GM23338 (cell line): ENCODE measurements around the gene PFKP. TPM values are rescaled to one million over a fixed set of nuclear protein-coding genes. Genes with fewer than 3 reads are reported as not detected.
"Not testable (repeated sequence)": the region's sequence is repeated elsewhere in the genome, so short reads cannot be mapped to it uniquely, and the experiment has no call there.

ENCODE experiments used
- ATAC-seq: fragments of 200-7000 bp; cut with Tn5 transposase; 3 replicates; pipeline ENCODE4 v1.9.1; 2020
- DNase-seq: peaks from one replicate; pipeline ENCODE4 v3.0.0-alpha.2; 2015; ENCODE audit warnings: low spot score
- H2AFZ ChIP-seq: fragments of 200-600 bp; sonication (generic); 2 replicates; pipeline ENCODE4 v1.8.0; 2016; ENCODE audit warnings: antibody characterized with exemption, mild to moderate bottlenecking, moderate library complexity
- H3F3A ChIP-seq: fragments of 200-600 bp; sonication (generic); replicated peaks from 2 replicates; pipeline ENCODE4 v1.8.0; 2017; ENCODE audit warnings: antibody characterized with exemption, mixed run types, low read depth
- H3K27ac ChIP-seq: fragments of 200-600 bp; sonication (generic); 2 replicates; pipeline ENCODE4 v1.6.1; 2016; ENCODE audit warnings: low read depth
- H3K27me3 ChIP-seq: fragments of 200-600 bp; sonication (generic); 2 replicates; pipeline ENCODE4 v1.8.0; 2016; ENCODE audit warnings: mild to moderate bottlenecking, mixed run types, moderate library complexity; ENCODE audit not compliant: insufficient read depth
- H3K36me3 ChIP-seq: fragments of 200-600 bp; sonication (generic); 2 replicates; pipeline ENCODE4 v1.8.0; 2016; ENCODE audit warnings: mild to moderate bottlenecking; ENCODE audit not compliant: insufficient read depth
- H3K4me1 ChIP-seq: fragments of 200-600 bp; sonication (generic); 2 replicates; pipeline ENCODE4 v1.8.0; 2016; ENCODE audit warnings: mild to moderate bottlenecking, moderate library complexity; ENCODE audit not compliant: insufficient read depth
- H3K4me2 ChIP-seq: fragments of 200-600 bp; sonication (generic); 2 replicates; pipeline ENCODE4 v1.7.1; 2017; ENCODE audit warnings: mixed run types
- H3K4me3 ChIP-seq: fragments of 200-600 bp; sonication (generic); 2 replicates; pipeline ENCODE4 v1.6.1; 2016; ENCODE audit warnings: mixed run types
- H3K79me2 ChIP-seq: fragments of 200-600 bp; sonication (generic); replicated peaks from 2 replicates; pipeline ENCODE4 v1.8.0; 2017; ENCODE audit warnings: mild to moderate bottlenecking; ENCODE audit not compliant: insufficient read depth
- H3K9me2 ChIP-seq: fragments of 200-600 bp; sonication (generic); 2 replicates; pipeline ENCODE4 v1.8.0; 2017; ENCODE audit not compliant: insufficient read depth
- H4K20me1 ChIP-seq: fragments of 200-600 bp; sonication (generic); replicated peaks from 2 replicates; pipeline ENCODE4 v1.8.0; 2017; ENCODE audit warnings: mild to moderate bottlenecking; ENCODE audit not compliant: insufficient read depth
- H3K27ac Mint-ChIP-seq: 2 replicates; pipeline ENCODE4 v1.8.0; 2020; ENCODE audit warnings: inconsistent platforms, mild to moderate bottlenecking, moderate library complexity, mixed read lengths
- H3K27me3 Mint-ChIP-seq: 3 replicates; pipeline ENCODE4 v1.8.0; 2022; ENCODE audit warnings: low read depth, mild to moderate bottlenecking, moderate library complexity, mixed read lengths, inconsistent platforms; ENCODE audit not compliant: insufficient read depth, poor library complexity
- H3K36me3 Mint-ChIP-seq: 3 replicates; pipeline ENCODE4 v1.8.0; 2021; ENCODE audit warnings: low read depth, mild to moderate bottlenecking, inconsistent platforms, moderate library complexity, mixed read lengths
- H3K4me1 Mint-ChIP-seq: 3 replicates; pipeline ENCODE4 v1.8.0; 2020; ENCODE audit warnings: mild to moderate bottlenecking, inconsistent platforms, mixed read lengths
- H3K4me3 Mint-ChIP-seq: 3 replicates; pipeline ENCODE4 v1.8.0; 2021; ENCODE audit warnings: moderate library complexity, mild to moderate bottlenecking, inconsistent platforms, mixed read lengths
- H3K9me3 Mint-ChIP-seq: 3 replicates; pipeline ENCODE4 v1.8.0; 2020; ENCODE audit warnings: moderate library complexity, mild to moderate bottlenecking, inconsistent platforms, mixed read lengths
- CREB1 ChIP-seq: fragments of 250-450 bp; sonication (Bioruptor Pico); IDR thresholded peaks from 2 replicates; pipeline ENCODE4 v1.5.0; 2020; ENCODE audit warnings: low read depth, mild to moderate bottlenecking, moderate library complexity
- ETS1 ChIP-seq: IDR thresholded peaks from 2 replicates; pipeline ENCODE4 v1.6.1; 2016; ENCODE audit warnings: antibody characterized with exemption
- EZH2phosphoT487 ChIP-seq: fragments of 200-600 bp; sonication (generic); IDR thresholded peaks from one replicate; pipeline ENCODE4 v1.8.1; 2018; ENCODE audit warnings: antibody characterized with exemption; ENCODE audit not compliant: unreplicated experiment
- JUNB ChIP-seq: IDR thresholded peaks from one replicate; pipeline ENCODE4 v1.6.1; 2016; ENCODE audit warnings: antibody characterized with exemption; ENCODE audit not compliant: unreplicated experiment
- NANOG ChIP-seq: IDR thresholded peaks from 2 replicates; pipeline ENCODE4 v1.6.1; 2016; ENCODE audit warnings: antibody characterized with exemption, borderline replicate concordance
- POLR2AphosphoS5 ChIP-seq: IDR thresholded peaks from 2 replicates; pipeline ENCODE4 v1.6.1; 2016; ENCODE audit warnings: antibody characterized with exemption, low read depth
- ZNF462 ChIP-seq: fragments of 250-450 bp; sonication (Bioruptor Pico); IDR thresholded peaks from 2 replicates; pipeline ENCODE4 v1.5.0; 2020; ENCODE audit warnings: mild to moderate bottlenecking, moderate library complexity
- polyA plus RNA-seq: library from polyadenylated mRNA; unstranded; fragments of >200 nt; fragmentation: Nextera tagmentation; extraction: Ambion mirVana; gene quantifications from 2 replicates; pipeline ENCODE4 v1.2.1, GENCODE V29; 2016
- total RNA-seq: library from RNA; depleted of rRNA; stranded (reverse); fragments of >200 nt; shearing (Covaris generic); gene quantifications from 2 replicates; pipeline ENCODE4 v1.2.3, GENCODE V29; 2014
- TF ChIP-seq, protein P1 (sequence below), 2 experiments: fragments of 200-600 bp in 1 of 2; sonication (generic) in 1 of 2; conservative IDR thresholded peaks; 2 replicates each; pipeline versions ENCODE4 v1.5.1 to v1.6.1; 2016 to 2017; ENCODE audit warnings: antibody characterized with exemption in 2 of 2, low read depth in 2 of 2, mild to moderate bottlenecking in 2 of 2, moderate library complexity in 1 of 2

PFKP gene
- total and polyA plus RNA-seq, 2 experiments from 2014 or later = 56.3 to 120 TPM

DNA sequence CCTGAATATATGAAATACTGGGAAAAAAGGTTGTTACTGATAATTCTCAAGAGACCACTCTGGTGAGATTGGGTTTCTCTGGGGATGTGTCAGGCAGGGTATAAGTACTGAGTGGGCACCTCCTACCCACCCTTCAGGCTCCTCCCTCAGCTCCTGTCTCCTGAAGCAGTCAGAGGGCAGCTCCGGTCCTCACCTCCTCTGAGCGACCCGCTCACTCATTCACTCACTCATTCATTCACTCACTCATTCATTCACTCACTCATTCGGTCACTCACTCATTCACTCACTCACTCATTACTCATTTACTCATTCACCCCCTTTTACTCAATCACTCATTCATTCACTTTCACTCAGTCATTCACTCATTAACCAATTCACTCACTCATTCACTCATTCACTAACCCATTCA lies 6.9 kb upstream of the PFKP start (continued):
- TF ChIP-seq EZH2phosphoT487 (no peak), JUNB (no peak), ETS1 (no peak)

- not testable (repeated sequence) for H4K20me1 ChIP-seq, H3K4me3 Mint-ChIP-seq, H3K4me3 ChIP-seq, H3K4me1 ChIP-seq, H2AFZ ChIP-seq, H3K9me3 Mint-ChIP-seq, H3K4me1 Mint-ChIP-seq, H3K9me2 ChIP-seq, H3K4me2 ChIP-seq, H3F3A ChIP-seq, H3K27ac ChIP-seq, DNase-seq, H3K79me2 ChIP-seq, H3K36me3 Mint-ChIP-seq, H3K27ac Mint-ChIP-seq, H3K36me3 ChIP-seq, ATAC-seq
- peaks cover 13% of the 10 kb centered on the region for H3K27me3 Mint-ChIP-seq
- peaks cover 17% of the 10 kb centered on the region for H3K27me3 ChIP-seq
Measured at GRCh38 chr10:3061323-3061898, 5.9 kb upstream of the PFKP start.

DNA sequence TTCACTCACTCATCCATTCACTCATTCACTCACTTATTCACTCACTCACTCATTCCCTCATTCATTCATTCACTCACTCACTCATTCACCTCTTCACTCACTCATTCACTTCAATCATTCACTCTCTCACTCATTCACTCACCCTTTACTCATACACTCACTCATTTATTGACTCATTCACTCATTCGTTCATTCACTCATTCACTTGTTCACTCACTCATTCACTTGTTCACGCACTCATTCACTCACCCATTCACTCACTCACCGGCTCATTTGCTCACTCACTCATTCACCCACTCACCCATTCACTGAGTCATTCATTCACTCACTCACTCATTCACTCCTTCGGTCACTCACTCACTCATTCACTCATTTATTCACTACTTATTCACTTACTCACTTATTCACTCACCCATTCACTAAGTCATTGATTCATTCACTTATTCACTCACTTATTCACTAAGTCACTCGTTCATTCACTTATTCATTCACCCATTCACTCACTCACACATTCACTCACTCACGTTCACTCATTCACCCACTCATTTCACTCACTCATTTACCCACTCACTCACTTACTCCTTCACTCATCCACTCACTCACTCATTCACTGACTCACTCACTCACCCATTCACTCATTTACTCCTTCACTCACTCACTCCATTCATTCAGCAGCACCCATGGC lies 4.7 kb upstream of the PFKP start:
- H3K9me2 ChIP-seq = no peaks in the 10 kb centered on the region
- no peak overlapping the region for H3K27ac ChIP-seq
- H3F3A ChIP-seq = no peaks in the 10 kb centered on the region
- H3K36me3 ChIP-seq = no peaks in the 10 kb centered on the region
- no peak overlapping the region for H2AFZ ChIP-seq
- H3K27me3 Mint-ChIP-seq = peaks cover 16% of the 10 kb centered on the region
- no peak overlapping the region for H3K27ac Mint-ChIP-seq
- H3K4me1 Mint-ChIP-seq = peaks cover 2% of the 10 kb centered on the region; the same call in 2 of the 3 replicates
- no peaks in the 10 kb centered on the region for H3K36me3 Mint-ChIP-seq
- no peak for ATAC-seq
- H3K4me3 Mint-ChIP-seq = no peak overlapping the region
- no peak for DNase-seq
- no peak overlapping the region for H3K4me3 ChIP-seq
- H4K20me1 ChIP-seq = no peaks in the 10 kb centered on the region
- no peaks in the 10 kb centered on the region for H3K79me2 ChIP-seq
- H3K4me2 ChIP-seq = no peak overlapping the region
- H3K27me3 ChIP-seq = peaks cover 23% of the 10 kb centered on the region
- H3K9me3 Mint-ChIP-seq = no peaks in the 10 kb centered on the region
- H3K4me1 ChIP-seq = peaks cover 10% of the 10 kb centered on the region; the same call in 1 of the 2 replicates
- TF ChIP-seq NANOG (no peak), JUNB (no peak), POLR2AphosphoS5 (no peak), CREB1 (CRISPR knock-in tag) (no peak), ETS1 (no peak), ZNF462 (CRISPR knock-in tag) (no peak)
- TF ChIP-seq, protein P1, sequence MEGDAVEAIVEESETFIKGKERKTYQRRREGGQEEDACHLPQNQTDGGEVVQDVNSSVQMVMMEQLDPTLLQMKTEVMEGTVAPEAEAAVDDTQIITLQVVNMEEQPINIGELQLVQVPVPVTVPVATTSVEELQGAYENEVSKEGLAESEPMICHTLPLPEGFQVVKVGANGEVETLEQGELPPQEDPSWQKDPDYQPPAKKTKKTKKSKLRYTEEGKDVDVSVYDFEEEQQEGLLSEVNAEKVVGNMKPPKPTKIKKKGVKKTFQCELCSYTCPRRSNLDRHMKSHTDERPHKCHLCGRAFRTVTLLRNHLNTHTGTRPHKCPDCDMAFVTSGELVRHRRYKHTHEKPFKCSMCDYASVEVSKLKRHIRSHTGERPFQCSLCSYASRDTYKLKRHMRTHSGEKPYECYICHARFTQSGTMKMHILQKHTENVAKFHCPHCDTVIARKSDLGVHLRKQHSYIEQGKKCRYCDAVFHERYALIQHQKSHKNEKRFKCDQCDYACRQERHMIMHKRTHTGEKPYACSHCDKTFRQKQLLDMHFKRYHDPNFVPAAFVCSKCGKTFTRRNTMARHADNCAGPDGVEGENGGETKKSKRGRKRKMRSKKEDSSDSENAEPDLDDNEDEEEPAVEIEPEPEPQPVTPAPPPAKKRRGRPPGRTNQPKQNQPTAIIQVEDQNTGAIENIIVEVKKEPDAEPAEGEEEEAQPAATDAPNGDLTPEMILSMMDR (conservative IDR thresholded peaks at IDR 0.05; ENCODE audit: low read depth in 2 of 2) = no peak
